ENCODE results near the gene NID1.

The NID1 gene

DNA sequence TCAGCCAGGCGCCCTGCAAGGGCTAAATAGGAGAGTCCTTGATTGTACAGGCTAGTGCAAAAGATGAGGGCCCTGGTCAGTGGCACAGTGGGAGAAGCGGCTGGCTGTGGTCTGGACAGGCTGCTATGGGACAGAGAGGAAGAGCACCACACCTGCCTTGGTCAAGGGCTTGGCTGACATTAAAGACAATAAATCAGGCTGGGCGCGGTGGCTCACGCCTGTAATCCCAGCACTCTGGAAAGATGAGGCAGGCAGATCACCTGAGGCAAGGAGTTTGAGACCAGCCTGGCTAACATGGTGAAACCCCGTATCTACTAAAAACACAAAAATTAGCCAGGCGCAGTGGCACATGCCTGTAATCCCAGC is 62.9 kb downstream of the NID1 start:
- no peak overlapping the region for H2BK5ac ChIP-seq (ENCODE audit: low read length)
- no peak overlapping the region for H2BK15ac ChIP-seq (ENCODE audit: low read length)
- H4K8ac ChIP-seq (ENCODE audit: low read depth, low read length), result no peak overlapping the region
- no peak for DNase-seq (ENCODE audit: low spot score)
- no peak overlapping the region for H2AK5ac ChIP-seq (ENCODE audit: low read depth, low read length)
- no CpG with 5 or more reads among the region's 7 CpGs for WGBS, 2 donors (ENCODE audit: extremely low coverage in 2 of 2, insufficient read length in 2 of 2, insufficient replicate concordance in 1 of 2)
- H2AFZ ChIP-seq (ENCODE audit: low read length), result no peak overlapping the region
- H3K23ac ChIP-seq (ENCODE audit: low read depth, low read length, poor library complexity), result no peak overlapping the region
- H3K27ac ChIP-seq (replicated peaks; ENCODE audit: low read length), result no peak overlapping the region
- no peak overlapping the region for H3K4ac ChIP-seq (ENCODE audit: low read length)
- H3K27me3 ChIP-seq (ENCODE audit: control insufficient read depth in 3 of 3, insufficient read depth in 3 of 3, low read depth in 1 of 3, low read length in 3 of 3), result no peaks in the 10 kb centered on the region
- peaks cover 2% of the 10 kb centered on the region for H3K79me1 ChIP-seq (ENCODE audit: low read depth, low read length)
- H3K36me3 ChIP-seq (replicated peaks in 1 of 2; ENCODE audit: control insufficient read depth in 2 of 2, insufficient read depth in 2 of 2, low read length in 2 of 2), result peaks cover 4 to 6% of the 10 kb centered on the region in 2 donors
- H3K14ac ChIP-seq (ENCODE audit: low read length), result no peak overlapping the region
- no peak overlapping the region for H2BK120ac ChIP-seq (ENCODE audit: low read depth, low read length)
- H3K4me2 ChIP-seq (ENCODE audit: insufficient read depth, low read length, poor library complexity, severe bottlenecking), result no peak overlapping the region
- H3K9me3 ChIP-seq (replicated peaks in 1 of 2; ENCODE audit: control insufficient read depth in 2 of 2, insufficient read depth in 1 of 2, low read depth in 1 of 2, low read length in 2 of 2), result peaks cover 0 to 2% of the 10 kb centered on the region in 2 donors
- H2BK12ac ChIP-seq (ENCODE audit: low read length), result no peak overlapping the region
- no peak overlapping the region for H3K18ac ChIP-seq (ENCODE audit: low read length)
- no peak overlapping the region for H3K9ac ChIP-seq (ENCODE audit: low read depth, low read length, poor library complexity)
- H3K4me1 ChIP-seq (ENCODE audit: control insufficient read depth in 2 of 2, insufficient read depth in 1 of 2, low read depth in 1 of 2, low read length in 2 of 2), result no peaks in the 10 kb centered on the region
- no peak overlapping the region for H3K4me3 ChIP-seq (ENCODE audit: low read length in 2 of 2)
- H4K91ac ChIP-seq (ENCODE audit: low read depth, low read length, poor library complexity), result no peak overlapping the region

DNA sequence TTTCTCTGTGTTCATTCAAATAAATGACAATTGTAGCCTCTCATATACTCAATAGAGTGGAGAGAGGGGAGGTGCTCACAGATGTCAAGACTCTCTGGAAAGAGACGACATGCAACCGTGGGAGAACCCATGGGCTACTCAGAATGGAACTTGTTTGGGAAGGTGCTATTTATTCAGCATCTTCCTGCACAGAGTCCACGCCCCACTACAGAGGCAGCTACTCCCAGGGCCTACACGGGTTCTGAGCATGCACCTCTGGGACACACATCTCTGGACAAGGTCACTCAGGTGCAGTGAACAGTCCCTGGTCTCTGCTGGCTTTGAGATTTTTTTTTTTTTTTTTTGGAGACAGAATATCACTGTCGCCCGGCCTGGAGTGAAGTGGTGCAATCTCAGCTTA is 64.1 kb downstream of the NID1 start:
- Histone ChIP-seq H2BK12ac (ENCODE audit: low read length) (no peak overlapping the region), H3K18ac (ENCODE audit: low read length) (no peak overlapping the region), H2AFZ (ENCODE audit: low read length) (no peak overlapping the region), H2BK5ac (ENCODE audit: low read length) (no peak overlapping the region), H3K9ac (ENCODE audit: low read depth, low read length, poor library complexity) (no peak overlapping the region), H3K4me1 (ENCODE audit: control insufficient read depth in 2 of 2, insufficient read depth in 1 of 2, low read depth in 1 of 2, low read length in 2 of 2) (no peaks in the 10 kb centered on the region), H3K4me3 (ENCODE audit: low read length in 2 of 2) (no peak overlapping the region), H4K8ac (ENCODE audit: low read depth, low read length) (no peak overlapping the region), H2BK120ac (ENCODE audit: low read depth, low read length) (no peak overlapping the region), H2AK5ac (ENCODE audit: low read depth, low read length) (no peak overlapping the region), H3K23ac (ENCODE audit: low read depth, low read length, poor library complexity) (no peak overlapping the region), H3K4ac (ENCODE audit: low read length) (no peak overlapping the region), H3K27ac (replicated peaks; ENCODE audit: low read length) (no peak overlapping the region), H2BK15ac (ENCODE audit: low read length) (no peak overlapping the region), H3K27me3 (ENCODE audit: control insufficient read depth in 3 of 3, insufficient read depth in 3 of 3, low read depth in 1 of 3, low read length in 3 of 3) (no peaks in the 10 kb centered on the region), H3K36me3 (replicated peaks in 1 of 2; ENCODE audit: control insufficient read depth in 2 of 2, insufficient read depth in 2 of 2, low read length in 2 of 2) (peaks cover 4 to 6% of the 10 kb centered on the region in 2 donors), H3K4me2 (ENCODE audit: insufficient read depth, low read length, poor library complexity, severe bottlenecking) (no peak overlapping the region), H3K14ac (ENCODE audit: low read length) (no peak overlapping the region), H3K9me3 (replicated peaks in 1 of 2; ENCODE audit: control insufficient read depth in 2 of 2, insufficient read depth in 1 of 2, low read depth in 1 of 2, low read length in 2 of 2) (peaks cover 0 to 2% of the 10 kb centered on the region in 2 donors), H3K79me1 (ENCODE audit: low read depth, low read length) (peaks cover 2% of the 10 kb centered on the region), H4K91ac (ENCODE audit: low read depth, low read length, poor library complexity) (no peak overlapping the region)
- whole genome bisulfite sequencing, 2 donors (ENCODE audit: extremely low coverage in 2 of 2, insufficient read length in 2 of 2, insufficient replicate concordance in 1 of 2), result no CpG with 5 or more reads among the region's 6 CpGs
- DNase-seq (ENCODE audit: low spot score), result no peak

GRCh38 chr1:235999259-235999925 is 65.5 kb downstream of the NID1 start:
- no peak overlapping the region for H2AFZ ChIP-seq (ENCODE audit: low read length)
- no peak overlapping the region for H3K23ac ChIP-seq (ENCODE audit: low read depth, low read length, poor library complexity)
- no peak overlapping the region for H3K4ac ChIP-seq (ENCODE audit: low read length)
- DNase-seq (ENCODE audit: low spot score), result no peak
- H3K4me1 ChIP-seq (ENCODE audit: control insufficient read depth in 2 of 2, insufficient read depth in 1 of 2, low read depth in 1 of 2, low read length in 2 of 2), result no peaks in the 10 kb centered on the region
- no CpG with 5 or more reads among the region's 8 CpGs for WGBS, 2 donors (ENCODE audit: extremely low coverage in 2 of 2, insufficient read length in 2 of 2, insufficient replicate concordance in 1 of 2)
- H3K9ac ChIP-seq (ENCODE audit: low read depth, low read length, poor library complexity), result no peak overlapping the region
- H3K18ac ChIP-seq (ENCODE audit: low read length), result no peak overlapping the region
- no peak overlapping the region for H2BK15ac ChIP-seq (ENCODE audit: low read length)
- H4K91ac ChIP-seq (ENCODE audit: low read depth, low read length, poor library complexity), result no peak overlapping the region
- H3K79me1 ChIP-seq (ENCODE audit: low read depth, low read length), result peaks cover 2% of the 10 kb centered on the region
- H3K4me3 ChIP-seq (ENCODE audit: low read length in 2 of 2), result no peak overlapping the region
- no peak overlapping the region for H3K4me2 ChIP-seq (ENCODE audit: insufficient read depth, low read length, poor library complexity, severe bottlenecking)
- no peaks in the 10 kb centered on the region for H3K27me3 ChIP-seq (ENCODE audit: control insufficient read depth in 3 of 3, insufficient read depth in 3 of 3, low read depth in 1 of 3, low read length in 3 of 3)
- no peak overlapping the region for H2AK5ac ChIP-seq (ENCODE audit: low read depth, low read length)
- no peak overlapping the region for H2BK120ac ChIP-seq (ENCODE audit: low read depth, low read length)
- no peak overlapping the region for H3K14ac ChIP-seq (ENCODE audit: low read length)
- no peak overlapping the region for H4K8ac ChIP-seq (ENCODE audit: low read depth, low read length)
- H2BK12ac ChIP-seq (ENCODE audit: low read length), result no peak overlapping the region
- H3K9me3 ChIP-seq (replicated peaks in 1 of 2; ENCODE audit: control insufficient read depth in 2 of 2, insufficient read depth in 1 of 2, low read depth in 1 of 2, low read length in 2 of 2), result peaks cover 0 to 2% of the 10 kb centered on the region in 2 donors
- peaks cover 4 to 8% of the 10 kb centered on the region in 2 donors for H3K36me3 ChIP-seq (replicated peaks in 1 of 2; ENCODE audit: control insufficient read depth in 2 of 2, insufficient read depth in 2 of 2, low read length in 2 of 2)
- no peak overlapping the region for H2BK5ac ChIP-seq (ENCODE audit: low read length)
- no peak overlapping the region for H3K27ac ChIP-seq (replicated peaks; ENCODE audit: low read length)

DNA sequence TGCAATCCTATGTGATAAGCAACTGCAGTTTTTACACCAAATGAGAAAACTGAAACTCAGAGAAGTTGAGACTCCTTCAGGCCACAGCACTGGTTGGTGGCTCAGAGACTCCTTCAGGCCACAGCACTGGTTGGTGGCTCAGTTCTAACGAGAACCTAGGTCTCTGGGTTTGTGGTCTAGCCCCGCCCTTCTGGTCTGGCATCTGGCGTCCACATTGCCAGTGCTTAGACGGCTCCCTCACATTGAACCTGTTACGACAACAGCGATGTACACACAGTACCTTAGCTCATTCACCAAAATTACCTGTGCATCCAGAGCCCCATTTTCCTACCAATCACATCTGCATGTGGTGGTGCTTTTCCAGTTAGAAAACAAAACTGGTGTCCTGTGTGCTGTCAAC is 66.1 kb downstream of the NID1 start:
- H2AFZ ChIP-seq (ENCODE audit: low read length), result no peak overlapping the region
- H2AK5ac ChIP-seq (ENCODE audit: low read depth, low read length), result no peak overlapping the region
- peaks cover 4 to 8% of the 10 kb centered on the region in 2 donors for H3K36me3 ChIP-seq (replicated peaks in 1 of 2; ENCODE audit: control insufficient read depth in 2 of 2, insufficient read depth in 2 of 2, low read length in 2 of 2)
- H3K27ac ChIP-seq (replicated peaks; ENCODE audit: low read length), result no peak overlapping the region
- H2BK5ac ChIP-seq (ENCODE audit: low read length), result no peak overlapping the region
- no CpG with 5 or more reads among the region's 6 CpGs for WGBS, 2 donors (ENCODE audit: extremely low coverage in 2 of 2, insufficient read length in 2 of 2, insufficient replicate concordance in 1 of 2)
- H4K91ac ChIP-seq (ENCODE audit: low read depth, low read length, poor library complexity), result no peak overlapping the region
- no peak overlapping the region for H2BK12ac ChIP-seq (ENCODE audit: low read length)
- peaks cover 2% of the 10 kb centered on the region for H3K79me1 ChIP-seq (ENCODE audit: low read depth, low read length)
- no peak overlapping the region for H3K23ac ChIP-seq (ENCODE audit: low read depth, low read length, poor library complexity)
- H3K4me2 ChIP-seq (ENCODE audit: insufficient read depth, low read length, poor library complexity, severe bottlenecking), result no peak overlapping the region
- DNase-seq (ENCODE audit: low spot score), result no peak
- no peak overlapping the region for H3K9ac ChIP-seq (ENCODE audit: low read depth, low read length, poor library complexity)
- no peak overlapping the region for H2BK120ac ChIP-seq (ENCODE audit: low read depth, low read length)
- H4K8ac ChIP-seq (ENCODE audit: low read depth, low read length), result no peak overlapping the region
- no peak overlapping the region for H3K4me3 ChIP-seq (ENCODE audit: low read length in 2 of 2)
- no peak overlapping the region for H3K18ac ChIP-seq (ENCODE audit: low read length)
- no peak overlapping the region for H3K4ac ChIP-seq (ENCODE audit: low read length)
- H3K4me1 ChIP-seq (ENCODE audit: control insufficient read depth in 2 of 2, insufficient read depth in 1 of 2, low read depth in 1 of 2, low read length in 2 of 2), result no peaks in the 10 kb centered on the region
- H3K27me3 ChIP-seq (ENCODE audit: control insufficient read depth in 3 of 3, insufficient read depth in 3 of 3, low read depth in 1 of 3, low read length in 3 of 3), result no peaks in the 10 kb centered on the region
- H3K14ac ChIP-seq (ENCODE audit: low read length), result no peak overlapping the region
- H3K9me3 ChIP-seq (replicated peaks in 1 of 2; ENCODE audit: control insufficient read depth in 2 of 2, insufficient read depth in 1 of 2, low read depth in 1 of 2, low read length in 2 of 2), result peaks cover 0 to 2% of the 10 kb centered on the region in 2 donors
- H2BK15ac ChIP-seq (ENCODE audit: low read length), result no peak overlapping the region

Data from neuronal stem cell (in vitro differentiated cells).